GM21528 (cell line): ENCODE data around the gene NES.

Experiments used
- ATAC-seq: cut with Tn5 transposase; IDR thresholded peaks from one replicate; pipeline ENCODE4 v1.9.1; 2021; ENCODE audit warnings: mild to moderate bottlenecking, moderate library complexity; ENCODE audit not compliant: unreplicated experiment, low FRiP score

NES gene

DNA sequence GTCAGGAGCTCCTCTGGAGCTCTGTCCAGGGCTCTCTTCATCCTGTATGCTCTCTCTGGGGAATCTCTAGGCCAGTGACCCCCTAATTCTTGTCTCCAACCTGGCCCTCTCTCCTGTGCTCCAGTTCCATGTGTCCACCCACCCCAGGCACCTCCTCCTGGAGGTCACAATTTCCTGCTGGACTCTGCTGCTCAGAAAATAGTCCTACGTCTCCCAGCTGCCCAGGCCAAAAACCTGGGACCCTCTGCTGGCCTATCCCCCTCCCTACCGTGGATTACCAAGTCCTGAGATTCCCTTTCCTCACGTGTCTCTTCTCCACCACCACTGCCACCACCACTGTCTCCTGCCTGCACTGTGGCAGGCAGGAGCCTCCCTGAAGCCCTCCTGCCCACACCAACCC, 11.7 kb downstream of the NES start:
- ATAC-seq: no peak

- no peak for ATAC-seq
Observed at GRCh38 chr1:156664767-156665411, 12.3 kb downstream of the NES start.

- ATAC-seq: no peak
Observed at GRCh38 chr1:156664046-156664766, 13.0 kb downstream of the NES start.

DNA sequence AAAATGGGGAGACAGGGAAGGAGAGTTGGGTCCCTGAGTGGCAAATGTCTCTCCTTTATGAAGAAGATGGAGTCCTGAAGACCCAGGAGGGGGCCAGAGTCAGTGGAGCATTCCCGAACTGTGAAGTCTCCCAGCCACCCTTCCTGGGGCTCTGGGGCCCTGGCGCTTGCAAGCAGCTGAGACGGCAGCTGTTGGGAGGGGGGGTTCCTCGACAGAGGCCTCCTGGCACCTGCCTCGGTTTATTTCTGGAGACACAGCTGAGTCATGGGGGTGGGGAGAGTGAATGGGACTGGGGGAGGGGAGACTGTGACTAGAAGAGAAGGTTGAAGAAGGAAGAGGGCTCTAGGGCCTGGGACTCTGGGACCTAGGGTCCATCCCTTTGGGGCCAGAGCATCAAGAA, 14.0 kb downstream of the NES start:
- ATAC-seq: no peak

- ATAC-seq: no peak
Observed at GRCh38 chr1:156662800-156663055, 14.5 kb downstream of the NES start.

GRCh38 chr1:156662005-156662799, 15.0 kb downstream of the NES start:
- ATAC-seq: no peak

GRCh38 chr1:156660752-156661112, 16.5 kb downstream of the NES start:
- ATAC-seq: no peak

DNA sequence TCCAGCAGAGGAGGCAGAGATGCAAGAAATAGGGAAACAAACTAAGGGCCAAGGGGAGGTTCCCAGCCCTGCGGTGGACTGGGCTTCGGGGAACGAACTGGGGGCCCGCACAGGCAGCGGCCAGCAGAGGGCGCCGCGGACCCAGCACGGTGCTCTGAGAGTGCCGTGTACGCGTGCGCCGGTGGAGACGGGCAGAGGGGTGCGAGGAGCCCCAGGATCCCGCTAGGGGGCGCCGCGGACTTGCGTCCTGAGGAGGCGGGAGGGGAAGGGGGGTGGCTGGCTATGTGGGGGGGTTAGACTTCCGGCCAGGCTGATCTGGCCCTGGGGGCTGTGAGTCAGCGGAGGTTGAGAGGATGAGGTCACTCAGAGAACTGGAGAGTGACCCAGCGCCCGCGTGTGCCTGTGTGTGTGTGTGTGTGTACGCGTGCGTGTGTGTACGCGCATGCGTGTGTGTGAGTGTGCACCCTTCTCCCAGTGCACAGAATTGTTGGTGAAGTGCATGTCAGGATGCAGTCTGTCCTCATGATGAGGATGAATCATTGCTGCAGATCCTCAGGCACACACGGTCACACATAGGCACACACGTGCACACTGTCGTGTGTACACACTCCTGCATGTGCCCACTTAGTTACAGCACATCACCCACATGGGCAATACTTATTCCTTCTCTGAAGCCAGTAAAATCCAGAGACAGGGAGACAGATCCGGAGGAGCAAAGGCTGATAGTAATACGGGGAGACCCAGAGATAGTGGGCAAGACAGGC, 17.0 kb downstream of the NES start:
- peak; percentile 48 for ATAC-seq

- no peak for ATAC-seq
Observed at GRCh38 chr1:156659661-156659987, 17.6 kb downstream of the NES start.

DNA sequence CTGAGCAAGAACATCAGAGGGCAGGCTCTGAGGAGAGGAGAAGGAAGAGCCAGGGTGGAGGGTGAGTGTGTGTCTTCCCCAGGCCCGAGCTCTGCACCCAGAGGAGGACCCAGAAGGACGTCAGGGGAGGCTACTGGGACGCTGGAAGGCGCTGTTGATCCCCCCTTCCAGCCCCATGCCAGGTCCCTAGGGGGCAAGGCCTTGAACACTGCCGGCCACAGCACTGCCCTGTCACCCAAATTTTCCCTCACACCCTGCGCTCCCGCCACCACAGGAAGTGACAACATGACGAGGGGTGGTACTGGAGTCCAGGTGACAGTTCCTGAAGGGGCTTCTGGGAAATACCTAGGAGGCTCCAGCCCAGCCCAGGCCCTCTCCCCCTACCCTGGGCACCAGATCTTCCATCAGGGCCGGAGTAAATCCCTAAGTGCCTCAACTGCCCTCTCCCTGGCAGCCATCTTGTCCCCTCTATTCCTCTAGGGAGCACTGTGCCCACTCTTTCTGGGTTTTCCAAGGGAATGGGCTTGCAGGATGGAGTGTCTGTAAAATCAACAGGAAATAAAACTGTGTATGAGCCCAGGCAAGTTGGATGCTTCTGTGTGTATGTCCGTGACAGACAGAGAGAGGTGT, 18.1 kb downstream of the NES start:
- ATAC-seq: no peak

DNA sequence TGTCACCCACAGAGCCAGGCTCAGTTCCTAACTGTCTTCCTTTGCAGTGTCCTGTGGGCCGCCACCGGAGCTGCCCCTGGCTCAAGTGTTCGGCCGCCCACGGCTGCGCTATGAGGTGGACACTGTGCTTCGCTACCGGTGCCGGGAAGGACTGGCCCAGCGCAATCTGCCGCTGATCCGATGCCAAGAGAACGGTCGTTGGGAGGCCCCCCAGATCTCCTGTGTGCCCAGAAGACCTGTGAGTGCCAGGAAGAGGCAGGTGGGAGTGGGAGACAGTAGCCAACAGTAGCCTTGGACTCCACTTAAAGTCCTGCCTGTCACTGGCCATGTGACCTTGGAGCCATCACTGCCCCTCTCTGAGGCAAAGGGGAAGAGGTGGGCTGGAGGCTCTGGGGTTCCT, 18.7 kb downstream of the NES start:
- ATAC-seq: no peak

DNA sequence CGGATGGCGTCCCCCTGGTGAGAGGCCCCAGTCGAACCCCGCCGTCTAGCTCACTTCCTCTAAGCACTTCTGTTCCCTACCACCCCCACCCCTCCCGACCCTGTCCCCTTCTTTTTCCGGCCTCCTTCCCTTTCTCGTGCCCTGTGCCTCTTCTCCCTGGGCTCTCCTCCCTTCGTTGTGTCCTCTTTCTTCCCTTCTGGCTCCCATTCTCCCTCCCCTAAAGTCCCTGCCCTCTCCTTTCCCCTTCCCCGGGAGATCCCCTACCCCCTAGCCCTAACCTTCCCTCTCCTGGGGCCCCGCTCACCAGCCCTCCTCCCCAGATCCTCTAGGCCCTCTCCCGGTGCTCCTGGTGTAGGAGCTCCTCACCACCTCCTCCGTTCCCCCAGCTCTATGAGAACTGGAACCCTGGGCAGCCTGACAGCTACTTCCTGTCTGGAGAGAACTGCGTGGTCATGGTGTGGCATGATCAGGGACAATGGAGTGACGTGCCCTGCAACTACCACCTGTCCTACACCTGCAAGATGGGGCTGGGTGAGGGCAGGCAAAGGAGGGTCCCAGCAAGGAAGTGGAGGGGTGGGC, 19.4 kb downstream of the NES start:
- ATAC-seq: no peak

DNA sequence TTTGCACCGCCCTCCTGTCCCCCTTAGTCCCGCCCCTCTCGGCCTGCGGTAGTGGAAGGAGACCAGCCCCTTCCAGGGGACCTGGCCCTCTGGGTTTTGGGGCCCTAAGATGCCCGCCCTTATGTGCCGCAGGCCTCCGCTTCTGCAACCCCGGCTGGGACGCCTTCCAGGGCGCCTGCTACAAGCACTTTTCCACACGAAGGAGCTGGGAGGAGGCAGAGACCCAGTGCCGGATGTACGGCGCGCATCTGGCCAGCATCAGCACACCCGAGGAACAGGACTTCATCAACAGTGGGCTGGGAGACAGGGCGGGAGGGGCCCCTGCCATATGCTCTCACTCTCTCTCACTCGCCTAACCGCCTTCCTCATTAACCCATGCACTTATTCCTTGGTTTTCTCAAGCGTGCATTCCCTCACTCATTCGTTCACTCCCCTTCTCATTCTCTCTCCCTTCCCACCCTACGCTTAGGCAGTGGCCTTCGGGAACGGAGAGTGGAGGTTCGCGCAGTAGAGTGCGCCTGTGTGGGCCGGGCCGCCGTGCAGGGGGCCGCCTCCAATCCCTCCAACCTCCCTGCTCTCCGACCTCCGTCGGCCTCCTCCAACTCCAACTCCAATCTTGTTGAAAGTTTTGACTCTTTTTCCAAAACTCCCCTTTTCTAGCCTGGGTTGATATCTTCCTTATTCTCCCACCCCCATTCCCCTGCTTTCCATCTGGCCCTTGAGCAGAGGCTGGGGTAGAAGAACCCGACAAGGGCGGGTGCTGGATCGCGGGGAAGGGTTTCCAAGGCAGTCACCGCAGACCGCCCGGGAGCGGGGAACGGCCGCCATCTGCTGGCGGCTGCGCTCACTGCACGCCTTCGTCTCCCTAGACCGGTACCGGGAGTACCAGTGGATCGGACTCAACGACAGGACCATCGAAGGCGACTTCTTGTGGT, 20.1 kb downstream of the NES start:
- no peak for ATAC-seq

DNA sequence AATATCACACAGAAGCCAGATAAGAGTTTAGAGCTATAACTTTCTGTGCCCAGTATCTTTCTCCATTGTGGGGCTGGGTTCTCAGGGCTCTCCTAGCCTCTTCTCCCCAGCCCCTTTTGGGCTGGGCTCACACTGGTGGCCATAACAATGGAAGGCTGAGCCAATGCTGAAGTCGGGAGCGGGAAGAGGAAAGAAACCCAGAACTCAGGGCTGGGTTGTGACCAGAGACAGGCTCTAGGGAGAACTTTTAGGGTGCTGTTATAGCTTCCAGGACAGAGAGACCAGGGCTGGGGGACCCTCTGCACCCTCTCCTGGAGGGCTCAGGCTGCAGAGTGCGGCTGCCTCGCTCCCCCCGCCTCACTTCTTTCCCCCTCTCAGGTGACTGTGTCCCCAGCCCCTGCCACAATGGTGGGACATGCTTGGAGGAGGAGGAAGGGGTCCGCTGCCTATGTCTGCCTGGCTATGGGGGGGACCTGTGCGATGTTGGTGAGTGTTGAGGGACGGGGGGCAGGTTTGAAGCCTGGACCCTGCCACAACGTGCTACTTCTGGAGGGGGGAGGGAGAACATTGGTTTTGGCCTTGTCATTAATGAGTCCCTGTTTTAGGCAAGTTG, 21.2 kb downstream of the NES start:
- no peak for ATAC-seq

- ATAC-seq: no peak
Observed at GRCh38 chr1:156655151-156655903, 21.9 kb downstream of the NES start.

GRCh38 chr1:156654700-156655099, 22.5 kb downstream of the NES start:
- ATAC-seq: no peak

DNA sequence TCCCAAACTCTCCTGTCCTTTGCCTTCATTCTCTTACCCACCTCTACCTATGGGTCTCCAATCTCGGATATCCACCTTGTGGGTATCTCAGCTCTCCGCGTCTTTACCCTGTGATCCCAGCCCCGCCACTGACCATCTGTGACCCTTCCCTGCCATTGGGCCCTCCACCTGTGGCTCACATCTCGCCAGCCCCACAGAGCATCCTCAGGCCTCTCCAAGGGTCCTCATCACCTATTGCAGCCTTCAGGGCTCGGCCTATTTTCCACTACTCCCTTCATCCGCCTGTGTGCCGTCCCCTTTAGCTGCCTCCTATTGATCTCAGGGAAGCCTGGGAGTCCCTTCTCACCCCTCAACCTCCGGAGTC, 24.2 kb downstream of the NES start:
- no peak for ATAC-seq
